Measurements from ENCODE around the gene ZNRD2. TPM values are rescaled to one million over a fixed set of nuclear protein-coding genes. Genes with fewer than 3 reads are reported as not detected.

The ZNRD2 gene
- total RNA-seq, 1 experiment from 2014 or later, result 73.8 TPM

DNA sequence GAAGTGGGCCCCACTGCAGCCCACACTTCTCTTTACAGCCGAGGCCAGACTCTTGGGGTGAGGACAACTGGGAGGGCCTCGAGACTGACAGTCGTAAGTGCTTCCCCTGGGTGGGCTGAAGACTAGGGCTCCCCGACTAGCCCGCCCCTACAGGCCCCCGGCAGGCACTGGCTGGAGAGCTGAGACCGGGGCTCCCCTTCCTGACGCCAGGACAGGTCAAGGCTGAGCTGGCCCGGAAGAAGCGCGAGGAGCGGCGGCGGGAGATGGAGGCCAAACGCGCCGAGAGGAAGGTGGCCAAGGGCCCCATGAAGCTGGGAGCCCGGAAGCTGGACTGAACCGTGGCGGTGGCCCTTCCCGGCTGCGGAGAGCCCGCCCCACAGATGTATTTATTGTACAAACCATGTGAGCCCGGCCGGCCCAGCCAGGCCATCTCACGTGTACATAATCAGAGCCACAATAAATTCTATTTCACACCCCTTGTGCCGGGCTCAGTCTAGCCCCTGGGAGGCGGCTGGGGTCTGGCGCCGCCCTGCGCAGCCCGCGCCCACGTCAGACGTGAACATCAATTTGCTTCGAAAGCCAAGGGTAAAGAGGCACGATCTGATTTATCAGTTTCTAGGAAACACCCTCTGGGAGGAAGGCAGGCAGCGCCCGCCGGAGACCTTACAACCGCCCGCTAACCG lies 31.9 kb upstream of the ZNRD2 start:
- no peak for DNase-seq (ENCODE audit: low spot score)

DNA sequence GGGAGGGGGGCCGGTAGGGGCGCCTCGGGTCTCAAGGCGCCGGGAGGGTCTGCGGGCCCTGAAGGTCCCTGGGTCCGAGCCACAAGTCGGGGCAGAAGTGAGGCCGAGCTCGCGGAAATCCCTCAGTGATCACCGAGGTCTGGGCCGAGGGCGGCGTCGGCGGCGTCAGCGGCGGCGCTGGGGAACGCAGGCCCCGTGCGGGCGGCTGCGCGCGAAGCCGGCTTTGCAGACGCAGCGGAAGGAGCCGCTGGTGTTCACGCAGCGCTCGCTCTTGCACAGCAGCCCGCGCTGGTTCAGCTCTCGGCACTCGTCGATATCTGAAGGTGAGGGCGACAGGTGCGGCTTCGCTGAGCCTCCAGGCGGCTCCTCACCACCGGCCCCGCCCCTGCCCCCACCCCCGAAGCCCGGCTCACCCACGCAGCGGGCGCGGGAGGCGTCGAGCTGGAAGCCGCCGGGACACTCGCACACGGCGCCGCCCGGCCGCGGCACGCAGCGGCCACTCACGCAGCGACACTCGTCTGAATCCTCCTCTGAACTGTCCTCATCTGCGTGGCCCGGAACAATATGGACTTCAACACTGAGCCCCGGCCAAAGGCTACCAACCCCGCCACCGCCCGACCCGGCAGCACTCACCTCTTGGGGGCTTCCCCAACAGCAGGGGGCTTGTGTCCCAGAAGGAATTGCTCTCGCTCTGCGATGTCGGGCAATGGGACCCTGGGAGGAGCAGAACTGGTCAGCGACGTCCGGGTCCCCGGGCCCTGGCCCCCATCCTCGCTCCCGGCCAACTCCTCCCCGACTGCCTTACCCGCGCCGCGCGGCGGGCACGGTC lies 31.1 kb upstream of the ZNRD2 start:
- no peak for DNase-seq (ENCODE audit: low spot score)

GRCh38 chr11:65539744-65540289 lies 30.5 kb upstream of the ZNRD2 start:
- no peak for DNase-seq (ENCODE audit: low spot score)

DNA sequence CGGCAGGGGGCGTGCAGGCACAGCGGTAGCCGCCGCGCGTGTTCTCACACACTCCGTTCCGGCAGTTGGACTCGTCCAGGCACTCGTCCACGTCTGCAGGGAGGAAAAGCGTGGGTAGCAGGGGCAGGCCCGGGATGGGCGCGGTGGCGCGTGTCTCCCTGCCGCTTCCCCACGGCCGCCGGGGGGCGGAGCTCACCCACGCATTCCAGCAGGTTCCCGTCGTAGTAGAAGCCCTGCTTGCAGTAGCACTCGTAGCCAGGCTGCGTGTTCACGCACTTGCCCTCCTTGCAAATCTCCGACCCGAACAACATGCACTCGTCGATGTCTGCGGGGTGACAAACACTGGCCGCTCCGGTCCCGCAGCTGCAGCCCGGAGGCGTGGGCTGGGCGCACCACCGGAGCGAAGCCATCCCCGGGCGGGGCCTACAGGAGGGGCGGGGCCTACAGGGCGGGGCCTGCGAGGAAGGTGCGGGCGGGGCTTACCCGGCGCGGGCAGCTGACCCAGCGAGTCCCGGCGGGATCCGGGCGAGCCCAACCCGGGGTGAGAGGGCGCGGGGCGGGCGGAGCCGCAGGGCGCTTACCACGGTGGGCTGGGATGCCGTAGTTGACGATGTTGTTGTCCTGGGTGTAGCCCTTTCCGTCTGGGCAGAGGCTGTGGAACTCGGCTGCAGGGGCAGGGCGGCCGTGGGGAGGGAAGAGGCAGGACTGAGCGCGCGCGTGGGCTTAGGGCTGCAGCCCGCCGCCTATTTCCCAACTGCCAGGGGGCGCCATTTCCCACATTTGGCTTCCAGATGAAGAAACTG lies 29.8 kb upstream of the ZNRD2 start:
- DNase-seq (ENCODE audit: low spot score), result peak; percentile 61

DNA sequence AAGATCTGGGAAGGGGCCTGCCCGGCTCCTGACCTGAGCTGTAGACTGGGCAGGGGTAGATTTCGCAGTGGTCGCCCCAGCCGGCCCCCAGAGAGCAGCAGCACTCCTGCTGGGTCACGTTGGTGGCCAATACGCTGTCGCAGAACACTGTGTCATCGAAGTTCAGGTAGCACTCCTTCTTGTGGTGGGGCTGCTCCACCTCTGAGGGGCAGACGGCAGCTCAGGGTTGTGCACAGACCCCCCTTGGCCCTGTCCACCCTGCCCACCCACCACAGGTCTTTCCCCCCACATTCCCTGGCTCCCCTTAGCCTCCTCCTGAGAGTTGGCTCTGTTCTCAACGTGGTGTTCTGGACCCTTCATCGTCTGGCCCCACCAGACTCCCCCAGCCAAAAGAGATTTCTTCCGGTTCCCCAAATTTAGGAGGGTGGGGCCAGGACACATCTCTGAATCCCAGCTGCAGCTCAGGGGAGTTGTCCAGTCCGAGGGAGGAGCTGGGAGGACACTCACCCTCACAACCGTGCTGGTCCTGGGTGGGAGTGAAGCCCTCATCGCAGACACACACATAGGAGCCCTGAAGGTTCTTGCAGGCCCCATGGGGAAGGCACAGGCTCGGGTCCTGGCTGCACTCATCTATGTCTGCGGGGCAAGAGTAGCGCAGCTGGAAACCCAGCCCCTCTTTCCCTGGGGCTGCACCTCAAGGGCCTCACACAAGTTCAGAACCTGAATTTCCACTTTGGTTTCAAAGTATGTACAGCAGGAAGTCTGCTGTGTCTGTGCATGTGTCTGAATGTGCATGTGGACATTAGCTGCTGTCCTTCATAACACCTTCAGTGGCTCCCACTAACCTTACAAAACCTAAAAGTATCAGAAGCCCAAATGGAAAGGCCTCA lies 28.9 kb upstream of the ZNRD2 start:
- DNase-seq (ENCODE audit: low spot score), result no peak

GRCh38 chr11:65542738-65543390 lies 27.4 kb upstream of the ZNRD2 start:
- no peak for DNase-seq (ENCODE audit: low spot score)

- DNase-seq (ENCODE audit: low spot score), result no peak
These were observed 24.4 kb upstream of the ZNRD2 start for GRCh38 chr11:65545853-65546216.

GRCh38 chr11:65546217-65546958 lies 23.9 kb upstream of the ZNRD2 start:
- no peak for DNase-seq (ENCODE audit: low spot score)

- DNase-seq (ENCODE audit: low spot score), result no peak
These were observed 22.7 kb upstream of the ZNRD2 start for GRCh38 chr11:65547446-65548125.

GRCh38 chr11:65548395-65548794 lies 21.9 kb upstream of the ZNRD2 start:
- no peak for DNase-seq (ENCODE audit: low spot score)

- no peak for DNase-seq (ENCODE audit: low spot score)
These were observed 21.2 kb upstream of the ZNRD2 start for GRCh38 chr11:65549096-65549495.

- no peak for DNase-seq (ENCODE audit: low spot score)
These were observed 18.5 kb upstream of the ZNRD2 start for GRCh38 chr11:65551572-65552387.

GRCh38 chr11:65552388-65552951 lies 17.8 kb upstream of the ZNRD2 start:
- no peak for DNase-seq (ENCODE audit: low spot score)

DNA sequence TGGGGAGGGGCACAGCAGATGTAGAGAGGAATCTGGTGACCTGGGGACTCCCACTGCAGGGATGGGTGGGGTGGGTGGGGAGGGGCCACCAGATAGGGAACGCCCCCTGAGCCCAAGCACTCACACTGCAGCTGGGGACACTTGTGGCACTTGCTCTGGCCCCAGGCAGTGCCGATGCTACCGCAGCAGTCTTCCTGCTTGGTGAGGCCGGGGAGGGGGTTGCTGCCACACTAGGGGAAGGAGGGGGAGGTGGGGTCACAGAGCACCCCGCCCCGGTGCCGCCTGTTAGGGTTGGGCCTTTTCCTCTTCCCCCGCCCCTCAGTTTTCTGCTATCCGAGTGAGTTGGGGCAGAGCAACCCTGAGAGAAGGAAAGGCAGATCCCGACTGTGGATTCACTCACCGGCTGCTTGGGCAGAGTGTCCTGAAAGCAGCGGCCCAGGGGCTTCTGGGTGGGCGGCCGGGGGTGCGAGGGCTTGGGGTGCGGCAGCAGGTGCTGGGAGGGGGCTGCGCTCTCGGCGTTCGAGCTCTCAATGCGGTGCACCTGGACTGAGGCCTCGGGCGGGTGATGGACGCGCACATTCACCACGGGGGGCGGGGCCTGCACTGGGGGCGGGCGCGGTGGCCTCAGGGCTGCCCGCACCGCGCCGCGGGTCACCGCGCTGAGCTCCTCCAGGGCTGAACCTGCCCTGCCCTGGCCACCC lies 16.8 kb upstream of the ZNRD2 start:
- DNase-seq (ENCODE audit: low spot score), result no peak

DNA sequence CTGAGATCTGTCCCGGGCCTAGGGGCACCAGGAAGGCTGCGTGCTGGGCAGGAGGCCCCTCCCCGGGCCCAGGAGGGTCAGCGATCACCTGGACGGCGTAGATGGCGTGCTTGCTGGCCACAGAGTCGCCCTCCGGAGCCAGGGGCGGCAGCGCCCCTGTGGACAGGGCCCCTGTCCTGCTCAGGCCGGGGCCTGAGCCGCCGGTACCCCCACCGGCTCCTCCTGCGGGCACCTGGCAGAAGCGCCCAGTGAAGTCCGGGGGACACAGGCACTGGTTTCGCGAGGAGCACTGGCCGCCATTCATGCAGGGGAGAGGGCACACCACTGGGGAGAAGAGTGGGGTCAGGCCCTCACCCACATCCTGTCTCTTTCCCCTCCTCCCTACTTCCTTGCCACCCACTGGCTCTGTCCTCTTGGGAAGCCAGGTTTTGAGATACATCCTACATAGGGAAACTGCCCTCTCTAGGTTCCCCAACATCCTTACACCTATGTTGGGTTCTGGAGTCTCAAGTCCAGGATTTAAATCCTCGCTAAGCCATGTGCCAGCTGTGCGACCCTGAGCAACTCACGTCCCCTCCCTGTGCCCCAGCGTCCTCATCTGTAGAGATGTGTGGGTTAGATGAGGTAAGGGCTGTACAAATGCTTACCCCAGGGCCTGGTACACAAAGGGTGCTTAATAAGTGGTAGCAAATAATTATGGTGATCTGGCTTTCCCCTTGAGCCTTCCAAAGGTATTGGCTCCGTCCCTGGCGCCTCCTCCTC lies 16.0 kb upstream of the ZNRD2 start:
- DNase-seq (ENCODE audit: low spot score), result no peak

DNA sequence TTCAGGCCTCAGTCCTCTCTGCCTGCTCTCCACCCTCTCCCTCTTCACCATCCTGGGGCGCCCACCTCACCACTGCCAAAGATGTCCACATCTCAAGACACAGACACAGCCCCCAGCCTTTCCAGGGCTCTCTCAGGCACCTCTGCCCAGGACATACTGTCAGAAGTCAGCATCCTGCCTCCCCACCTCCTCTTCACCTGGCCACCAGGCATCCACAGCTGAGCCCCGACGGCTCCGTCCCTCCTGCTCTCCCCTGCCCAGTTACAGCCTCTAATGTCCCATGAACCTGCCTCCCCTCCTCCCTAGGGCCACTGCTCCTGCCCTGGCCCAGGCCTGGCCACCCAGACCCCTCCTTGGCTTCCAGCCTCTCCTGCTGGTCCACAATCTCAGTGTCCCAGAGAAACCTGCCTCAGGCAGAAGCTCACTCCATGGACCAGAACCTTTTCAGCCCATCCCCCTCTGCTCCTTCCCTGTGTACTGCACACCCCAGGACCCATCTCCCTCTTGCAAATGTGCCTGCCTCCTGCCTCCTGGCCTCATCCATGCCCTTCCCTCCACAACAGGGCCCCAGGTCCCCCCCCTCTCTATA lies 15.3 kb upstream of the ZNRD2 start:
- DNase-seq (ENCODE audit: low spot score), result no peak
